ENCODE measurements around the gene TAS2R31.
"Not testable (repeated sequence)": the region's sequence is repeated elsewhere in the genome, so short reads cannot be mapped to it uniquely, and the experiment has no call there.

The TAS2R31 gene

GRCh38 chr12:11070999-11071398 is 39.8 kb upstream of the TAS2R31 start:
- Histone ChIP-seq H3K36me3 (replicated peaks; ENCODE audit: insufficient read depth, low read length) (no peaks in the 10 kb centered on the region), H3K9ac (ENCODE audit: low read length) (no peak overlapping the region), H3K9me3 (replicated peaks; ENCODE audit: insufficient read depth, low read length) (no peaks in the 10 kb centered on the region), H3K4me1 (ENCODE audit: low read length) (peaks cover 3% of the 10 kb centered on the region; the same call in 1 of the 2 replicates), H3K4me2 (ENCODE audit: low read depth, low read length) (no peak overlapping the region), H3K9me2 (replicated peaks; ENCODE audit: insufficient read depth, low read length) (no peaks in the 10 kb centered on the region), H2AFZ (ENCODE audit: low read length) (no peak overlapping the region), H3K27ac (ENCODE audit: low read length) (no peak overlapping the region), H4K20me1 (ENCODE audit: insufficient read depth, low read length) (no peaks in the 10 kb centered on the region), H3F3A (ENCODE audit: insufficient read depth, low read length) (no peaks in the 10 kb centered on the region), H3K27me3 (replicated peaks; ENCODE audit: insufficient read depth, low read length) (no peaks in the 10 kb centered on the region), H3K79me2 (ENCODE audit: low read length) (no peaks in the 10 kb centered on the region), H3K4me3 (ENCODE audit: low read length) (no peak overlapping the region)
- TF ChIP-seq EZH2phosphoT487 (IDR thresholded peaks at IDR 0.05; ENCODE audit: low read length) (no peak), EZH2 (optimal IDR thresholded peaks at IDR 0.05; ENCODE audit: low read depth, low read length) (no peak)
- TF ChIP-seq, protein P1, sequence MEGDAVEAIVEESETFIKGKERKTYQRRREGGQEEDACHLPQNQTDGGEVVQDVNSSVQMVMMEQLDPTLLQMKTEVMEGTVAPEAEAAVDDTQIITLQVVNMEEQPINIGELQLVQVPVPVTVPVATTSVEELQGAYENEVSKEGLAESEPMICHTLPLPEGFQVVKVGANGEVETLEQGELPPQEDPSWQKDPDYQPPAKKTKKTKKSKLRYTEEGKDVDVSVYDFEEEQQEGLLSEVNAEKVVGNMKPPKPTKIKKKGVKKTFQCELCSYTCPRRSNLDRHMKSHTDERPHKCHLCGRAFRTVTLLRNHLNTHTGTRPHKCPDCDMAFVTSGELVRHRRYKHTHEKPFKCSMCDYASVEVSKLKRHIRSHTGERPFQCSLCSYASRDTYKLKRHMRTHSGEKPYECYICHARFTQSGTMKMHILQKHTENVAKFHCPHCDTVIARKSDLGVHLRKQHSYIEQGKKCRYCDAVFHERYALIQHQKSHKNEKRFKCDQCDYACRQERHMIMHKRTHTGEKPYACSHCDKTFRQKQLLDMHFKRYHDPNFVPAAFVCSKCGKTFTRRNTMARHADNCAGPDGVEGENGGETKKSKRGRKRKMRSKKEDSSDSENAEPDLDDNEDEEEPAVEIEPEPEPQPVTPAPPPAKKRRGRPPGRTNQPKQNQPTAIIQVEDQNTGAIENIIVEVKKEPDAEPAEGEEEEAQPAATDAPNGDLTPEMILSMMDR (IDR thresholded peaks at IDR 0.05; ENCODE audit: low read length): no peak
- no peak for DNase-seq

DNA sequence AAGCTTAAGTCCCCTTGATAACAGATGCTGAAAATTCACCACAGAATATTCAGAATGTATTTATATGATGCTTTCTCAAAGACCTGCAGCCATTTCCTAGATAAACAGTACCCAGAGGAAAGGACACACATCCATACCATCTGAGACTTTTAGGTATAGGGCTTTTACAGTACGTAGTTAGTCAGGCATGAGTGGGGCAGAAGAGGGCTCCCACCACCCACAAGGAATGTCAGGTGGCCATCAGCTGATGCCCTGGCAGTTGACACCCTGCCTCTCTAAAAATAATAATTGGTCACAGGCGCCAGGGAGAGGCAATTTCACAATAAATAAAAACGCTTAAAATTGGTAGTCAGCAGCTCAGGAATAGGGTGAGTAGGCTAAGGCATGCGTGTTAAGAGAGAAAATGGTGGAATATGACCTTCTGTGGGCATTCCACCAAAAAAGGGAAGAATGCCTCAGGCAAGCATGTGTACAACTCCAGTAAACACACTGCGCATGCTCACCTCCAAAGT is 38.7 kb upstream of the TAS2R31 start:
- H3K79me2 ChIP-seq (ENCODE audit: low read length): no peaks in the 10 kb centered on the region
- H3K27me3 ChIP-seq (replicated peaks; ENCODE audit: insufficient read depth, low read length): no peaks in the 10 kb centered on the region
- no peaks in the 10 kb centered on the region for H3K36me3 ChIP-seq (replicated peaks; ENCODE audit: insufficient read depth, low read length)
- H3K4me1 ChIP-seq (ENCODE audit: low read length): no peaks in the 10 kb centered on the region
- no peaks in the 10 kb centered on the region for H3K9me3 ChIP-seq (replicated peaks; ENCODE audit: insufficient read depth, low read length)
- H3K4me2 ChIP-seq (ENCODE audit: low read depth, low read length): no peak overlapping the region
- H3K4me3 ChIP-seq (ENCODE audit: low read length): no peak overlapping the region
- H3K27ac ChIP-seq (ENCODE audit: low read length): no peak overlapping the region
- no peak overlapping the region for H2AFZ ChIP-seq (ENCODE audit: low read length)
- no peaks in the 10 kb centered on the region for H4K20me1 ChIP-seq (ENCODE audit: insufficient read depth, low read length)
- no peak overlapping the region for H3K9ac ChIP-seq (ENCODE audit: low read length)
- TF ChIP-seq EZH2 (optimal IDR thresholded peaks at IDR 0.05; ENCODE audit: low read depth, low read length) (no peak), EZH2phosphoT487 (IDR thresholded peaks at IDR 0.05; ENCODE audit: low read length) (no peak)
- TF ChIP-seq, protein P1 (IDR thresholded peaks at IDR 0.05; ENCODE audit: low read length): no peak
- DNase-seq: no peak
- H3K9me2 ChIP-seq (replicated peaks; ENCODE audit: insufficient read depth, low read length): no peaks in the 10 kb centered on the region
- no peaks in the 10 kb centered on the region for H3F3A ChIP-seq (ENCODE audit: insufficient read depth, low read length)

- no peaks in the 10 kb centered on the region for H3F3A ChIP-seq (ENCODE audit: insufficient read depth, low read length)
- no peaks in the 10 kb centered on the region; the same call in 1 of the 2 replicates for H3K79me2 ChIP-seq (ENCODE audit: low read length)
- H4K20me1 ChIP-seq (ENCODE audit: insufficient read depth, low read length): no peaks in the 10 kb centered on the region
- TF ChIP-seq, protein P1 (IDR thresholded peaks at IDR 0.05; ENCODE audit: low read length): no peak
- TF ChIP-seq EZH2phosphoT487 (IDR thresholded peaks at IDR 0.05; ENCODE audit: low read length) (no peak), EZH2 (optimal IDR thresholded peaks at IDR 0.05; ENCODE audit: low read depth, low read length) (no peak)
- H3K4me3 ChIP-seq (ENCODE audit: low read length): no peak overlapping the region
- no peaks in the 10 kb centered on the region for H3K36me3 ChIP-seq (replicated peaks; ENCODE audit: insufficient read depth, low read length)
- H3K4me1 ChIP-seq (ENCODE audit: low read length): no peaks in the 10 kb centered on the region
- no peak overlapping the region for H3K4me2 ChIP-seq (ENCODE audit: low read depth, low read length)
- no peaks in the 10 kb centered on the region for H3K27me3 ChIP-seq (replicated peaks; ENCODE audit: insufficient read depth, low read length)
- H2AFZ ChIP-seq (ENCODE audit: low read length): no peak overlapping the region
- no peak overlapping the region for H3K9ac ChIP-seq (ENCODE audit: low read length)
- no peaks in the 10 kb centered on the region for H3K9me3 ChIP-seq (replicated peaks; ENCODE audit: insufficient read depth, low read length)
- no peak for DNase-seq
- H3K27ac ChIP-seq (ENCODE audit: low read length): no peak overlapping the region
- H3K9me2 ChIP-seq (replicated peaks; ENCODE audit: insufficient read depth, low read length): no peaks in the 10 kb centered on the region
Observed at GRCh38 chr12:11067514-11067913, 36.3 kb upstream of the TAS2R31 start.

- not testable (repeated sequence) for H3K36me3 ChIP-seq (replicated peaks; ENCODE audit: insufficient read depth, low read length); H3K9ac ChIP-seq (ENCODE audit: low read length); DNase-seq; H3K4me1 ChIP-seq (ENCODE audit: low read length); H4K20me1 ChIP-seq (ENCODE audit: insufficient read depth, low read length); H3K79me2 ChIP-seq (ENCODE audit: low read length); H3K27me3 ChIP-seq (replicated peaks; ENCODE audit: insufficient read depth, low read length); H2AFZ ChIP-seq (ENCODE audit: low read length); H3K27ac ChIP-seq (ENCODE audit: low read length); H3K9me3 ChIP-seq (replicated peaks; ENCODE audit: insufficient read depth, low read length); H3K4me2 ChIP-seq (ENCODE audit: low read depth, low read length); H3K9me2 ChIP-seq (replicated peaks; ENCODE audit: insufficient read depth, low read length); H3F3A ChIP-seq (ENCODE audit: insufficient read depth, low read length); H3K4me3 ChIP-seq (ENCODE audit: low read length)
Observed at GRCh38 chr12:11062194-11062593, 31.0 kb upstream of the TAS2R31 start, which contains the start of gene TAS2R46. TAS2R46 (minus strand) TSS chr12:11062294; CDS start chr12:11062294, 0 bp downstream.

All from MM.1S (cell line).